ENCODE data around the gene SEPTIN1. TPM values are rescaled to one million over a fixed set of nuclear protein-coding genes. Genes with fewer than 3 reads are reported as not detected.

The SEPTIN1 gene
- polyA plus RNA-seq, 1 of the 3 experiments (the other 2 are of a cell fraction): 0.25 TPM

- TF ChIP-seq USF2 (IDR thresholded peaks at IDR 0.05; ENCODE audit: borderline replicate concordance, low read depth, low read length) (no peak), RAD21 (IDR thresholded peaks at IDR 0.05; ENCODE audit: low read length) (no peak), SIN3A (IDR thresholded peaks at IDR 0.05; ENCODE audit: borderline replicate concordance, low read depth, low read length) (no peak), CTCF (IDR thresholded peaks at IDR 0.05) (no peak)
These were observed 1.2 kb upstream of the SEPTIN1 start (continued) for GRCh38 chr16:30383521-30383920.

GRCh38 chr16:30381291-30382041, 895 bp downstream of the SEPTIN1 start:
- H3F3A ChIP-seq (replicated peaks; ENCODE audit: insufficient read depth): peaks cover 22% of the 10 kb centered on the region
- WGBS (ENCODE audit: low lambda C conversion rate): 94% methylated on average over 9 of the region's 13 CpGs
- H2AFZ ChIP-seq (ENCODE audit: low read depth): no peak overlapping the region
- no peak overlapping the region for H3K27ac ChIP-seq (ENCODE audit: low read depth in 2 of 2, low read length in 1 of 2)
- H3K4me1 ChIP-seq (ENCODE audit: control insufficient read depth in 1 of 2, insufficient read depth in 2 of 2, low read depth in 1 of 2, low read length in 1 of 2): peaks cover 6 to 9% of the 10 kb centered on the region in 2 experiments; a peak in 3 of 4 replicates
- H3K36me3 ChIP-seq (replicated peaks in 1 of 2; ENCODE audit: control insufficient read depth in 1 of 2, insufficient read depth in 2 of 2, low read length in 1 of 2): peaks cover 0 to 6% of the 10 kb centered on the region in 2 experiments
- peaks cover 15% of the 10 kb centered on the region; the same call in 1 of the 2 replicates for H3K79me2 ChIP-seq (ENCODE audit: insufficient read depth)
- H3K4me2 ChIP-seq: no peak overlapping the region
- H3K9me2 ChIP-seq: no peaks in the 10 kb centered on the region
- POLR2A ChIA-PET: interaction anchor here (1.8 to 5.1 kb wide), 2 partner anchors 13 to 18 kb away, joined by 6 to 33 read pairs; partner anchors contain the start of gene ZNF48
- no peak overlapping the region for H3K4me3 ChIP-seq (ENCODE audit: low read depth in 2 of 2, low read length in 1 of 2)
- H4K20me1 ChIP-seq (ENCODE audit: insufficient read depth): peaks cover 12% of the 10 kb centered on the region; the same call in 1 of the 2 replicates
- no peaks in the 10 kb centered on the region for H3K27me3 ChIP-seq (ENCODE audit: insufficient read depth)
- no peaks in the 10 kb centered on the region for H3K9me3 ChIP-seq
- H3K9ac ChIP-seq: no peak overlapping the region
- CTCF ChIA-PET: interaction anchor here (1.5 to 2.6 kb wide), 2 partner anchors 14 to 28 kb away, joined by 6 to 15 read pairs; partner anchors contain the start of gene ZNF48
- no peak for DNase-seq
- no peak for TF ChIP-seq POLR2AphosphoS5 (IDR thresholded peaks at IDR 0.05; ENCODE audit: low read depth, low read length)
- no peak for TF ChIP-seq GABPA (IDR thresholded peaks at IDR 0.05; ENCODE audit: low read depth)
- no peak for TF ChIP-seq FOXJ3 (CRISPR knock-in tag; IDR thresholded peaks at IDR 0.05)
- TF ChIP-seq SMC3 (IDR thresholded peaks at IDR 0.05; ENCODE audit: low read depth, low read length): no peak
- no peak for TF ChIP-seq CHD2 (IDR thresholded peaks at IDR 0.05; ENCODE audit: low read length, partially characterized antibody)
- no peak for TF ChIP-seq FOXM1 (IDR thresholded peaks at IDR 0.05; ENCODE audit: low read depth)
- TF ChIP-seq MXI1 (IDR thresholded peaks at IDR 0.05; ENCODE audit: low read depth, low read length): no peak
- no peak for TF ChIP-seq ELF1 (IDR thresholded peaks at IDR 0.05)

Data from SK-N-SH (cell line).